HCT116 (cell line): ENCODE measurements around the gene STKLD1.

ENCODE experiments used
- ATF3 ChIP-seq: IDR thresholded peaks from 2 replicates; pipeline ENCODE4 v1.6.1; 2012
- CBX3 ChIP-seq: IDR thresholded peaks from 2 replicates; pipeline ENCODE4 v1.6.1; 2012; ENCODE audit warnings: low read depth
- CEBPB ChIP-seq: IDR thresholded peaks from 2 replicates; pipeline ENCODE4 v1.6.1; 2012; ENCODE audit warnings: low read depth
- CTCF ChIP-seq, 3 experiments: fragments of 200-600 bp in 1 of 3; sonication (generic) in 1 of 3; IDR thresholded peaks in 2 of 3; conservative IDR thresholded peaks in 1 of 3; 2 replicates each; pipeline ENCODE4 v1.5.1; 2012 to 2017; ENCODE audit warnings: low read depth in 2 of 3, low read length in 2 of 3, antibody characterized with exemption in 1 of 3, borderline replicate concordance in 1 of 3, control low read depth in 1 of 3, mild to moderate bottlenecking in 1 of 3, mixed read lengths in 1 of 3, mixed run types in 1 of 3, moderate library complexity in 1 of 3; ENCODE audit not compliant: insufficient read depth in 1 of 3
- EZH2 ChIP-seq: fragments of 200-600 bp; sonication (generic); IDR thresholded peaks from 2 replicates; pipeline ENCODE4 v1.6.1; 2017; ENCODE audit warnings: antibody characterized with exemption, mixed run types
- FOSL1 ChIP-seq: IDR thresholded peaks from 2 replicates; pipeline ENCODE4 v1.6.1; 2012; ENCODE audit warnings: low read depth
- MAX ChIP-seq: IDR thresholded peaks from 2 replicates; pipeline ENCODE4 v1.6.1; 2012
- POLR2A ChIP-seq: IDR thresholded peaks from 2 replicates; pipeline ENCODE4 v1.7.0; 2011; ENCODE audit warnings: borderline replicate concordance; ENCODE audit not compliant: insufficient read depth, insufficient read length; ENCODE audit errors: extremely low read depth
- POLR2AphosphoS5 ChIP-seq: IDR thresholded peaks from 2 replicates; pipeline ENCODE4 v1.6.1; 2011; ENCODE audit warnings: mild to moderate bottlenecking, low read depth, low read length, moderate library complexity
- REST ChIP-seq: IDR thresholded peaks from 2 replicates; pipeline ENCODE4 v1.6.1; 2012; ENCODE audit warnings: low read depth
- SIN3A ChIP-seq: IDR thresholded peaks from 2 replicates; pipeline ENCODE4 v1.6.1; 2012; ENCODE audit warnings: low read depth
- SP1 ChIP-seq: IDR thresholded peaks from 2 replicates; pipeline ENCODE4 v1.6.1; 2012; ENCODE audit warnings: low read depth
- SRF ChIP-seq: IDR thresholded peaks from 2 replicates; pipeline ENCODE4 v1.6.1; 2012; ENCODE audit warnings: low read depth
- ZFX ChIP-seq: fragments of 450-650 bp; IDR thresholded peaks from 2 replicates; pipeline ENCODE4 v1.6.1; 2017

- no peak for TF ChIP-seq CTCF (IDR thresholded peaks at IDR 0.05 in 2 of 3, conservative IDR thresholded peaks at IDR 0.05 in 1 of 3; ENCODE audit: borderline replicate concordance in 1 of 3, insufficient read depth in 1 of 3, low read depth in 2 of 3, low read length in 2 of 3)
- no peak for TF ChIP-seq POLR2A
- TF ChIP-seq POLR2AphosphoS5 = no peak
- TF ChIP-seq SP1 = no peak
- TF ChIP-seq EZH2 = no peak
- TF ChIP-seq ATF3 = no peak
- TF ChIP-seq MAX = no peak
- TF ChIP-seq CEBPB = no peak
- TF ChIP-seq SIN3A = no peak
- TF ChIP-seq SRF = no peak
- no peak for TF ChIP-seq FOSL1
- no peak for TF ChIP-seq REST
- no peak for TF ChIP-seq CBX3
- no peak for TF ChIP-seq ZFX
These were observed 13.7 kb upstream of the STKLD1 start for GRCh38 chr9:133362359-133363044.
